Hematopoietic multipotent progenitor cell (in vitro differentiated cells): Measurements from ENCODE around the gene ZNF516. TPM values are rescaled to one million over a fixed set of nuclear protein-coding genes. Genes with fewer than 3 reads are reported as not detected.

Experiments used
- DNase-seq, 3 donors: peaks; one replicate each; pipeline ENCODE4 v3.0.0-alpha.2; 2011 to 2015; ENCODE audit warnings: low read depth in 2 of 3, low spot score in 2 of 3
- total RNA-seq: library from RNA; depleted of rRNA; stranded (reverse); fragments of >200 nt; gene quantifications from one replicate; pipeline ENCODE4 v1.2.3, GENCODE V29; 2012

Gene ZNF516
- total RNA-seq, 1 donor = 20.2 TPM

DNA sequence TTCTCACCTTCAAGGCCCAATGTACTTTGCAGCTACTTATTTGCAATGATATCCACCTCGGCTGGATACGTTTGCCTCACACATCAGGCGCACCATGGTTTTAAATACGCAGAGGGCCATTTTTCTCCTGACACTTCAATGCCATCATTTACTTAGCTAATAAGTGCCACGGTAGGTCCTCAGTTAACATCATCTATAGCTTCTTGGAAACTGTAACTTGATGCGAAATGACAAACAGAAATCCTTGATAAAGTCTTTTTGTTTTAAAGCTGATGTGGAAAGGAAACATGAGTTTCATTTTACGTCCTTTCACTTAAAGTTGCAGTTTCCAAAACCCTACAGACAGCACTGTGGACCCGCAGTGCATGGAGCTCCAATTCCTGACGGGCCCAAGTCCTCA is 37.1 kb downstream of the ZNF516 start:
- DNase-seq = no peak

DNA sequence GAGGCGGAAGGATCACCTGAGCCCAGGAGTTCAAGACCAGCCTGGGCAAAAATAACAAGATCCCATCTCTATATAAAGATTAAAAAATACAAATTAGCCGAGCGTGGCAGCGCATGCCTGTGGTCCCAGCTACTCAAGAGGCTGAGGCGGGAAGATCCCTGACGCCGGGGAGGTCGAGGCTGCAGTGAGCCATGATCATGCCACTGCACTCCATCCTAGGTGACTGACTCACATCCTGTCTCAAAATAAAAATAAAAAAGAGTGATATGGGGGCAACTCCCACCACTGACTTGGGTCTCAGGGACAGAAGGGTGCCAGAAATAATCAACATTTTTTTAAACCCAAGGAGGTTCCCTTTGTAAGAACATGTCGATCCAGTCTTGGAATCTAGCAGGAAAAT is 37.6 kb downstream of the ZNF516 start:
- DNase-seq = no peak

DNA sequence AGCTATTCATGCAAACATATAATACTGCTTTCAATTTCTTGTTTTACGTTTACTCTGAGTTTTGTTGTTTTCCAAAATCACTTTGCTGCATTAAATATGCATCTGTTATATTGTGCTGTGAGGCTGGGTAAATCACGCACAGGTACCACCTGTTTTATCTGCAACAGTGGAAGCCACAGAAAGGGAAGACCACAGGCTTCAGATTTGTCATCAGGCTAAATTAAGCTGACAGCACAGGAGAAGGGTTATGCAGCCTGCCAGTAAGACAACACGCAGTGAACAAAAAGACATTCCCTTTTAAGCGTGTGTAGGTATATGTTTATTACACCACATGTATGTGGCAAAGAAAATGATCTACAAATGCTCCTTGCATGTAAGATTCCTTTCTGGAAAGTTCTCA is 38.2 kb downstream of the ZNF516 start:
- no peak for DNase-seq

DNA sequence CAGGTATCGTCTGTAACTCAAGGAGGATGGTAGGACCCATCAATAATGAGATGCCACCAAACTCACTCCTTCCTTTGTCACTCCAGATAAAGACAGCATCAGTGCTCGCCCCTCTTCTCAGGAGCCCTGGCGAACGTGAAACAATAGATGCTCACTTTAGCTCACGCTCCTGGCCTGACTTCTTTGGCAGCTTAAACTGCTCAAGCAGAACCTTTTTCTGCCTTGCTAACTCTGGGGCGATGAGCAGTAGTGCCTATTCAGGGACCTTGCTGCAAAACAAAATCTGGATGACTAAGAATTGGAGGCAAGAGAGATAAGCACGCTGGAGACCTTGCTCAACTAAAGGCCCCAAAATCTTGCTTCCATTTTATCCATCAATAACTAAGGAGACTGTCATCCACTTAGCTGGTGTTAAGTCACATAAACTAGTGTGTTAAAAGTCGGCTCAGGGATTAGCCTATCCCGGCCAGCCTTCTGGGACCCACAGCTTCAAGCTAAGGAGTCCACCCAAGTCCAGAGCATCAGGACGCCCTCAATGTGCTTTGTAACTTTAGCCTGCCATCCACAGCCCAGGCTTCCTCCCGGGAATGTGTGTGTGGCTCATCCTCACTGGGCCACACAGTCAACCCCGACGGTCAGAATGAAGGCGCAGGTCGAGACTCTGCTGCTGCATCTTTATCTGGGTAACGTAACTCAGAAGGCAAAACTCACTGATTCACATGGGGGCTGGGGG is 38.9 kb downstream of the ZNF516 start:
- no peak for DNase-seq

DNA sequence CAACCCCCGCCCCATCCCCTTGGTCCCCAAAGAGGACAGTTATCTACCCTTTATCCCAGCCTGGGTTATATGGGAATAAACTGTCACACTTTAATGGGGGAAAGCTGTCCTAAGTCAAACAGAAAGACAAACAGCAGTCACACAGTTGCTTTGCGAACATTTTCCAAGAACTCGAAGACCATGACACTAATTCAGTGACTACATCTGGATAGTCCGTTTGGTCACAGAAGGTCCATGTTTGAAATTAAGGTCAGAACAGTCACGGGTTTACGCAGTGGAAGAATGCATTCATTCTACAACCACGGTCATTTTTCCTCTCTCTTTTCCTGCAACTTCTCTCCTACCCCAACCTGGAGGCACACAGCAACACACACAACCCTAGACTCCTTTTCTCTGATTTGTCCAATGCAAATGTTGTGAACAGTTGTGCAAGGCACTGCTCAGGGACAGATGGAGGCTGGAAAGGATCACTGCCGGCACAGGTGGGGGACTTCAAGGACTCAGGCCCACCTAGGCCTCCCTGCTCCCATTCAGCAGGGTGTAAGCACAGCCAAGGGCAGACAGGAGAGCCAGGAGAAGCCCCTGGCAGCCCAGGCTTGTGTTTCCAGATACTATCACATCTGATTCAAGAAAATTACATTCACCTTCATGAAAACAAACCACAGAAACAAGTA is 39.9 kb downstream of the ZNF516 start:
- no peak for DNase-seq

DNA sequence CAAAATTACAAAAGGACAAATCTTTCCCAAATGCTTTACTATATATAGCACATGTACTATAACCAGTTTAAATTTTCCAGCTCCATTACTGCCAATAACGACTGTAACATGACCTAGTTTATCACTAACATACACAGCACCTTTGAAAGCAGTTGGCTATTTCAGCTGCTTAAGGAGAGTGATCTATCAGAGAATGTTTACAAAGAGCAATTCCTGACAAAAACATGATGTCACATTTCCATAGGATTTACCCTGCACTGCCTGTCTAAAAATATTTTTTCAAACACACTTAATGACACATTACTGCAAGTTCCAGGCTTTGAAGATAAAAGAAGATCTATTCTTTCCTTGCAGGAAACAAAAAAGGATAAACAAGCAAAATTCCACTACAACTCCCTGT is 40.6 kb downstream of the ZNF516 start:
- DNase-seq = no peak

DNA sequence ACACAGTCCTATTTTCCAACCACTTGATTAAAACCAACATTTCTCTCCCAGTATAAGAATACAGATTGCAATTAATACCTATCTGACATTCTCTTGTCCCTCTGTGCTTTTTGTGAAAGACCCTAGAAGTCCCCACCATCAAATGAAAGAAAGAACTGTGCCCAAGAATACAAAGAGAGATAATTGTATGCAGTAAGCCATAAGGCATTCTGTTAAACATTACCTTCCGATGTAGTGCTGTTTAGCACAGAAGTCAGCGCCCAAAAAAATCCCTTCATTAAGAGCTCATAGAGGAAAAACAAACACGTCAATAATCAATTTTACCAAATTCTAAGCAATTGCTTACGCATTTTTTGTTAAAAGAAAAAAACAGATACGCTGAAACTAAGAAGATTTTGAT is 41.1 kb downstream of the ZNF516 start:
- DNase-seq = no peak

DNA sequence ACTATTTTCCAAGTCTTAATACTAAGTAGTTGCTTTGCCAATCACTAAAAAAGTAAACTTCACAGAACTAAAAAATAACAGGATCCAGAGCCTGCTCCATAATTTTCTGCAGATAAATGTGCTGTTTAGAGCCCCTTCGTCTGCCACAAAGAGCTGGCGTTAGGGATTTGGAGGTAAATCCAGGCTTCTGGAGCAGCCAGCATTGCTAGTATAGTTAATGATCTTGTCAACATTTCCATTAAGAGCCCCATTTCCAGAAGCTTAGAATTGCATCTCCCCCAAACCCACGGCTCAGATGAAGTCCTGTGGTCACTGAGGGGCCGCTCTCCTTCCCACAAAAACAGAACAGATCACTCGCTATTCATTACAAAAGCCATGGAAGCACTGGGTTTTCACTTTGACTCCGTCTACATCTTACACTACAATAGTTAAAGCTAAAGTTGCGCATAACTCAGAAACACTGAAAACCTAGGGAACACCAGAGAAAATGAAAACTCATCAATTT is 41.9 kb downstream of the ZNF516 start:
- no peak for DNase-seq

DNA sequence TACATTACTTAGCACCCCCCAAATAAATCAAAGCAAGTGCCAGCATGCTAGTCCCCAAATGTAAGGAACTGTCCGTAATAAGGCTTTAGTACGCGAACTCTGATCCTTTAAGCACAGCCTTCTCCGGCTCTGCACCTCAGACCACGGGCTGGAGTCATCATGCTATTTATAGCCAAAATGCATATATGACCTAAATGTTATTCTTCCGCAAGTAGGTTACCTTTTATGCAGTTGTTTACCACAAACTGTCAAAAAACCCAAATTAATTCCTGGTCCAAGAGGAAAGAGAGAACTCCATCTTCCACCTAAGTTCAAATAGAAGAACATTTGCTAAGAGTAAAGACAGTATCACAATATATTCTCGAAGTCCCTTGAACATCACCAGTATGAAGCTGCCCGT is 42.7 kb downstream of the ZNF516 start:
- no peak for DNase-seq

DNA sequence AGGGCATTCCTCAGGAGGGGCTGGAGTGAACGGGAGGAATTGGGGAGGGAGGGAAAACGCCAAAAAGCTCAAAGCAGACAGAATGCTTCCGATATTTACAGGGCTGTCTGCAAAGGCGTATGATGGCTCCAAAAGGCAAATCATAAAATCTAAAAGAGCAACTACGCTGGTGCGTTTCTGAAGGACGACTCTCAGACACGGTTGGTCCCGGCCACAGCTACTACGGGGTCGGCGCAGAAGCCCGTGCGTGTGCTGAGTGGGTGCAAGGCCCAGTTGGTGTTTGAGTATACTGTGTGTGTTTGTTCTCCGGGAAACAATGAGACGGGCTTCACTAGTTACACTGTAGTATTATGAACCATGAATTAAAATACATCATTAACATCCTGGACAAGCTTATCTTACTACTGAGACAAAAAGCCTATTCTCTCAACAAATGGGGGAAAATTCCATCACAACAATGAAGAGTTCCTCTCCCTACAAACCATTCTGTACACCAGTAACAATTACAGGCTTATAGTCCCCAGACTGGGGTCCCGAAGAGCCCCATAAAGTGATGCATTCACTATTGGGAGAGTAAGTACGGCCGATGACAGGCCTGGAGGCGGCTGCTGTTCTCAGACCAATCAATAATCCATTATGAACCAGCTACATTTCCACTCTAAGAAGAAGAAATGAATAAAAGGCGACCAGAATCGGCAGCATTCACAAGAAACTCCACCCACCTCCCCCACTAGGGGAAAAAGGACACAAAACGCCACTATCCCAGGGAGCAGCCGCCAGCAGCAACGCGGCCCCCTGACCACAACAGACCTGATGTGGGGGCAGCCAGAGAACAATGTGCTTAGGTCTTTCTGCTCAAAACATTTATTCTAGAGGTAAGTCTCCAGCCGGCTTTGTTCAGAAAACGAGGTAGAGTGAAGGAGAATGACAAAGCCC is 43.4 kb downstream of the ZNF516 start:
- DNase-seq = peak in 1 of 3 donors; percentile 31

DNA sequence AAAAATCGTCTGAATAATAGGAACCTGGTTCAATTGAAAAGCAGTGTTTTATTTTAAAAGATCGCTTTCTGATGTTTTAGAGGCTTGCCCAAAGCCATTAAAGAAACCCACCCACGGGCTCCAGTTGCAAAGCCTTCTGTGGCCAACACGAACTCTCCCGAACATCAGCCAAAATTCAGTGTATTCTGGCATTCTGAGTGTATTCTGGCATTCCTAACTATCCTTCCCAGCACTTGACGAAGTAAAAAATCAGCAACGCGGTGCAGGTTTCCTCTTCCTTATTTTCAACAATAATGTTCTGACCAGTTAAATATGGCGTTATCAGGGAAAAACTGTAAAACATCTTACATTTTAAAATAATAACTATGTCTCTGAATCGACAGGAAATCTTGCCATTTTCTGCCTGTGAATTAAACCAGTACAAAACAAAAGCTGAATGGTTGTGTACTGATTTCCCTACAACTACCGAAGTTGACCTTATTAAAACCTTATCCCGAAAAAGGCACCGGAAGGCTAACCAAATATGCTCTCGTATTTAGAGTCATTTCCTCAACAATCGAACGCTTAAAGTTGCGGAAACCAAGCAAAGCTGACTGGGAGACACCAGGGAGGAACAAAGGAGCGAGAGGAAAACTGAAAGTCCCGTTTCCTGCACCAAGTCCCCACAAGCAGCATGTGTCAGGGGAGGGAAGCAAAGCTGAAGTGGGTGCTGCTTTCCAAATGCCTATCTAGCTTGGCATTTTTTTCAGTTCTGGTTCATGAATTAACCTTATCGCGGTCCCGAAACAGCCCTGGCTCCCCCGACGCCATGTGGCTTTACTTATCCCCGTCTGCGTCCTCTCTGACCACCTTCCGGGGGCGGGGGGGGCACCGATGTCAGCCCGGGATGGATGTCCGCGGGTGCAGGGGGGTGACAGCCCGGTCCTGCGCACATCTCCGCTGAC is 44.3 kb downstream of the ZNF516 start:
- DNase-seq = peak in 2 of 3 donors; percentile 31 to 41

DNA sequence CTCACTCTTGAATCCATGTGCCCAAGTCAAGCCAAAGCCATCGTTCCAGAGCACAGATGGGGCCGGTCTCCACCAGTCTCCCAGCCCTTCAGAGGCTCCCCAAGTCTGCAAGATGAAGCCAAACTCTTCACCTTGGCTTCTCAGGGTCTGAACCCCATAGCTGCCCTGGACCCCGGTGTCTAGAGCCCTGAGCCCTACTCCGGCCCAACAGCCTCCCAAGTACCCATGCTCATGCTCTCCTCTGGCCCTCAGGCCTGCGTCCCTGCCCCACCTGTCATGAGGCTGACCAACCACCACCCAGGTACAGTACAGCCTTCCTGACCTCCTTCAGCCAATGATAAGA is 46.0 kb downstream of the ZNF516 start:
- DNase-seq = no peak

DNA sequence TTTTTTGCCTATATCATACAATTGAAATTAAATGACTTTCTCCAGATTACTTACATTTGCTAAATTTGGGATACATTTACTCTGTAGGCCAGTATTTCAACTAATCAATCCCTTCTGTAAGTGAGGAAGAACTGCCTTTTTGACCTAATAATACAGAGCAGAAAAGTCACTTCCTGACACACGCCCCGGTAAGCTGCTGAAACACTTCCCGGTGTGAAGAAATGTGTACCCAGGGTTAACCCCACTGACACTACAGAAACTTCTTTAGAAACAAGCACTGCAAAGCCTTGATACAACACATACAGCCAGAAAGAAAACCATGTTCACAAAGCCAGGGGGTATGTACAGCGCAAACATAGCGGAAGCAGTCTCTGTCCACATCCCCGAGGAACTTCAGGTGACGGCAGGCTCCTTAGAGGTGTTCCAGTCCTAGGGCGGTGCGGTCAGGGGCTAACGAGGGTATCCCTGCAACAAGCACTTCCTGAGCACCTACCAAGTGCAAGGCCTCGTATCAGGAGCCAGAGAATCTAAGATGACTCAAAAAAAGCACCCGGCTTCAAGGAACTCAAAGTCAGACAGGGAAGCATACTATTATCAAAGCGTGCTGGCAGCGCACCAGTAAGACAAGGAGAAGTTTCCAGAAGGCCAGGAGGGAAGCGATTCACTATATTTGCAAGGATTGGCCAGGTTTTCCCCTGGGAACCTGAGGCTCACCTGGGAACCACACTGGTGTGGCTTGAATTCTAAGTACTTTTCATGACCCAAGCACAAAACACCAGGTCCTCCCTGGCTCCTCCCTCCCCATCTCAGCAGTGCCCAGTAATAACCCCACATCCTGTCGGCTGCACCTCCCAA is 46.6 kb downstream of the ZNF516 start:
- peak in 1 of 3 donors; percentile 17 for DNase-seq

DNA sequence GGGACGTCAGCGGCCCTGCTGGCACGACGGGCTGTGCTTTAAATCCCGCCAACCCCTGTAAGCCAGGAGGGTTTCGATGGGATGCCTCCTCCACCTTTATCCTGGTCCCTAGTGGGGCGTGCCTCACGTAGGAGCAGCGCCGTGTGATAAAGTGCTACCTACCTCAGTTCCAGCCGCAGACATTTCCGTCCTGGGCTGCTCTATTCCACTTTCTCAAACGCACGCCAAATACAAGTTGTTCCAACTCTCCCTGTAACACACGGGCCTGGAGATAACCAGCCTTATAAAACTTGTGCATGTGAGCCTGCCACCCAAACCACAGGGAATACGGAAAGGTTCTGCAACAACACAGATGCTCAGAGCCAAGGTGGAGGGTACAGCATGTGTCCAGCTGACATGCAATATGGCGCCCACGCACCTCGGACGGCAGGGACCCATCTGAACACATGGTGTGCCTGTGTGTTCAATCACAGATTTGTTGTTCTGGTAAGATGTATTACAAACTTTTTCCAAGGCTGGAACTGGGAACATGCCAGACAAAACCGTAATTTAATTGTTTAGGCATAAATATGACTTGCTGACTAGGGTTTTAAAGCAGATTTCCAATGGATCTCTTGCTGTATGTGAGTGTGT is 47.7 kb downstream of the ZNF516 start:
- DNase-seq = no peak

DNA sequence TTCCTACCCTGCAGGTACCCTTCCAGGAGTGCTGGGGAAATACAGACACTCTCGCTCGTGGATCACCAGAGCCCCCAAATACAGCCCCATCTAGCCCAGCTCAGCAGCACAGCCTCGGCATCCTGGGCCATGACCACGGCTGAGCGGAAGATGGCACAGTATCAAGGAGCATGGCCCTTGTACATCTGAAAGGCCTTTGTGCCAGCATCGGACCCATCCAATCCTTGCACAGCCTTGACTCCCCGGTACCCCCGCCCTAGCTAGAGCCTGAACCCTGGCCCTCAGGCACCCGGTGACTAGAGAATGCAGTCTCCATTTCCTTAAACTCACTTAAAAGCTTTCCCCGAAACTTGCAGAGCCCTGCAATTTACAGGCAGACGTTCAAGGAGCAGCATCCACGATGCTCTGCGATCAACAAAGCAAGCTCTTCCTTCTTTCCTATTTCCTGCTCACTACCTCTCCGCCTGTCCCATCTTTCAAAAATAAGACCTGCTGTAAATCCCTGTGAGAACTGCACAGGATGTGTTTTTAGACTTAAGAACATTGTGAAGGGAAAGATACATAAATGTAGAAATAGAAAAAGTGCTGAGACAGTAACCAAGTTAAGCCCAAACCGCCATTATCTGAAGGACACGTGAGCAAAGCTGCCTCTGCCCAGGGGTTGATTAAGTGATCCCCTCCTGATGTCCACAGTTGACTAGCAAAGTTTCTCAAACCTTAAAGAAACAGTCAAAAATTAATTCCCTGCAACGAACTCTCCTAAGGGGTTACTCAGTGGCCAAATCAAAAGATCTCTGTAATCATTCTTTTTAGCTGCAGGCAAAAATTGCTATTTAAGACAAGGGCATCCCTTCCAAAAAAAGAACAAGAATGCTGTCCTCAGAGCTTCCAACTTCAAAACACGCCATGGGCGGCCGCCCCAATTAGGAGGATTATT is 48.5 kb downstream of the ZNF516 start:
- DNase-seq = no peak

DNA sequence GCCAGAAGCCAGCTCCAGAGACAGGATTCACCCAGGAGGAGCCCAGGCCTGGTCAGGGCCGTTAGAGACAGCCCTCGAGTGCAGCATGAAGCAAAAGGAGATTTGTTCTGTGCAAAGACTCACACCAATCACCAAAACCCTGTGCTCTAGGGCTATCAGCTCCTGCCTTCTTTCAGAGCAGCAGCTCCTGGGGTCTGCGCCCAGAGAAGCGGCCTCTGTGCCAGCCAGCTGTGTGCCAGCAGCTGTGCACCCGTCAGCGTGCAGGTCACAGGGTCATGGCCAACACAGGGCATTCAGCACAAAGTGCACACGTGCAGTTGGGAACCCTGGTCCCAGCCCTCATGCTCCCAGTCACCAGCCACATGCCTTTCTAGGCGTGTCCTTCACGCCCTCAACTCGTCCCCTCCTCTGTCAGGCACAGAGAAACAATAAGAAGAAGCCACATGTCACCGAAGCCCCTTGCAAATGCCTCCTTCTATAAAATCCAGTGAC is 49.3 kb downstream of the ZNF516 start:
- DNase-seq = no peak

DNA sequence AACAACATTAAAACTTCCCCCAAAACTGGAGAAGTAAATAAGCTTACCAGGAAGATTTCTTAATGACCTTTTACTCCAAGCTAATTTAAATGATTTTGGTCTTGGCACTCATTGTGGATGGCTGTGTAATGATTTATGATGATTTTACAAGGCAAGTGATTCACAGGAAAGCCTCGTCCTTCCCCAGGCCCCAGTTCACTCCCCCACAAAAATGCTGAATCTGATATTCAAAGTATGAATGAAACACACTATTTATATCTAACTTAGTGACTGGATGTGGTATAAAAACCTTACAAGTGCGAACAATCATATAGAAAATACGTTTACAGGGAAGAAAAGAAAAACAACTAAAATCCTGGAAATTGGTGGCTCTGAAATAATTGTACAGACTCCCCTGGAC is 49.8 kb downstream of the ZNF516 start:
- DNase-seq = no peak
